Iris pigment epithelial cell (primary cell): Measurements from ENCODE around the gene KLHL26.
A peak's percentile ranks its signal among the peaks of the same experiment; 100 is the strongest.

Experiments
- DNase-seq: peaks from one replicate; pipeline ENCODE4 v3.0.0-alpha.2; 2011; ENCODE audit warnings: low read depth

KLHL26 gene

DNA sequence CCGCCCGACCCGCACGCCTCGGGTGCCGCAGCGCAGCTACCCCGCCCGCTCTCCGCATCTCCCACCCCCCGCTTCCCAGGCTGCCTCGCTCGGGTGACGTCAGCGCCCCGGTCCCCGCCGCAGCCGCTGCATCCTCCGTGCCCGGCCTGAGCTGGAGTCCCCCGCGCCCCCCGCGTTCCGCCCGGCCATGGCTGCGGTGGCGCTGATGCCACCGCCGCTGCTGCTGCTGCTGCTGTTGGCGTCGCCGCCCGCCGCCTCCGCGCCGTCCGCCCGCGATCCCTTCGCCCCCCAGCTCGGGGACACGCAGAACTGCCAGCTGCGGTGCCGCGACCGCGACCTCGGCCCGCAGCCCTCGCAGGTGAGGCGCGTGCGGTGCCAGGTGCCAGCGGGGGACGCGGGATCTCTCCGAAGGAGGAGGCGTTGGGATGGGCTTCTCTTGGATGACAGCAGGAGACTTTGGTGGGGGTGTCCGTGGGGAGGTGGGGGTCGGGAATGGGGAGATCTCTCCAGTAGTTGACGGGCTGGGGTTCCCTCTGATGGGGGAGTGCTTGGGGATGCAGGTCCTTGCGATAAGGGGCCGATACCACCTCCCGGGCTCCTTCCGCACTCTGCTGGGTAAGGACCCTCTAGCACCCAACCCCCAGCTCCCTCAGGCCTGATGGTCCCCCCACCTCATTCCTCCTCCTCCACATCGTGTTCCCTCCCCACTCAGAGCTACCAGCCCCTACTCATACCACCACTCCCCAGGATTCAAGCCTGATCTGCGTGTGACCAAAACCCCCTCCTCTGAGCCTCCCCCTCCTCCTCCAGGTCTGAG is 23.8 kb upstream of the KLHL26 start, which contains the start of gene TMEM59L:
Gene TMEM59L, plus strand, starts transcription at position 99 of the 817 bp plus-strand sequence. Its CDS starts 89 bp downstream, at position 188.
- no peak for DNase-seq

DNA sequence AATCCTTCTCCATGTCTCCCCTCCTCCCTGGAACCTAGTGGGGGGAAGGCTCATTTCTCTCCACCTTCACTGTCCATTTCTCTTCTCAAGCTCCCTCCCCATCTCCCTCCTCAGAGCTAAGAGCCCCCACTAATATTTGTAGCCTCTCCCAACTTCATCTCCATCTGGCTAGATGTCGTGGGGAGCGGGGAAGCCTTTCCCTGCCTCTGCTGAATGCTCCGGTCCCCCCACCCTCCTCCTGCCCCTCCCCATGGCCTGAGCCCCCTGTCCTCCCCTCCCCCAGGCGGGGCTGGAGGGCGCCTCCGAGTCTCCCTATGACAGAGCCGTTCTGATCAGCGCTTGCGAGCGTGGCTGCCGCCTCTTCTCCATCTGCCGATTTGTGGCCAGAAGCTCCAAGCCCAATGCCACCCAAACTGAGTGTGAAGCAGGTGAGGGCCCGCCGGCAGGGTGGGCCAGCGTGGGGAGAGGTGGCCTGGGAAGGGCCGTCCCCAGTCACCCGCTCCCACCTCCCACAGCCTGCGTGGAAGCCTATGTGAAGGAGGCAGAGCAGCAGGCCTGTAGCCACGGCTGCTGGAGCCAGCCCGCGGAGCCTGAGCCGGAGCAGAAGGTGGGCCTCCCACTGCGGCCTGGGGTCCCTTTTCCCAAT is 23.1 kb upstream of the KLHL26 start:
- DNase-seq: no peak

DNA sequence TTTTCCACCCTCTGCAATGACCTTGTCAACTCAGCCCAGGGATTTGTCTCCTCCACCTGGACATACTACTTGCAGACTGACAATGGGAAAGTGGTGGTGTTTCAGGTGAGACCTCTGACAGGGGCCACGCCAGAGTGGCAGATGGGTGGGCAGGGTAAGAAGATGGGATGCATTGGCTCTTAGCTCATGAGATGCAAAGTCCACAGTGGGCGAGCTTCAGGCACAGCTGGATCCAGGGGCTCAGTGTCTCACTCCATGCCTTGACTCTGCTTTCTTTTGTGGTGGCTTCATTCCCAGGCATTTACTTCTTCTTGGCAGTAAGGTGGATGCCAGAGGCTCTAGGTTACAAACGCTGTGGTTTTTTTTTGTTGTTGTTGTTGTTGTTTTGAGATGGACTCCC is 20.8 kb upstream of the KLHL26 start:
- no peak for DNase-seq

DNA sequence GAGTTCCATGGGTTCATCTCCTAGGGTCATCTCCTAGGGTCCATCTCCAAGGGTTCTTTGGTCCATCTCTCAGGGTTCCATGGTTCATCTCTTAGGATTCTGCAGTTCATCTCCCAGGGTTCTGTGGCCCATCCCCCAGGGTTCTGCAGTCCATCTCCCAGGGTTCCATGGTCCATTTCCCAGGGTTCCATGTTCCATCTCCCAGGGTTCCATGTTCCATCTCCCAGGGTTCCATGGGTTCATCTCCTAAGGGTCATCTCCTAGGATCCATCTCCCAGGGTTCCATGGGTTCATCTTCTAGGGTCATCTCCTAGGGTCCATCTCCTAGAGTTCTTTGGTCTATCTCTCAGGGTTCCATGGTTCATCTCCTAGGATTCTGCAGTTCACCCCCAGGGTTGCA is 19.3 kb upstream of the KLHL26 start:
- no peak for DNase-seq

DNA sequence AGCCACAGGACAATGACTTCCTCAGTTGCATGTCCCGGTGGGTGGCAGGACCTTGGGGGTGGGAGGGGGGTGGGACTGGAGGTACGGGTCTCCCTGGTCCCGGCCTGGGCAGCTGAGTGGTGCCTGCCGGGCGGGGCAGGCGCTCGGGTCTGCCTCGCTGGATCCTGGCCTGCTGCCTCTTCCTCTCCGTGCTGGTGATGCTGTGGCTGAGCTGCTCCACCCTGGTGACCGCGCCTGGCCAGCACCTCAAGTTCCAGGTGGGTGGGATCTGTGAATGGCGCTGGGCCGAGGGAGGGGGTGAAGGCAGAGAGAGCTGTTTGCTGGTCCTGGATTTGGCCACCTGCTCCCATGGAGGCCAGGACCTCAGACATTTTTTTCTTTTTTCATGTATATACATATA is 18.6 kb upstream of the KLHL26 start:
- no peak for DNase-seq

DNA sequence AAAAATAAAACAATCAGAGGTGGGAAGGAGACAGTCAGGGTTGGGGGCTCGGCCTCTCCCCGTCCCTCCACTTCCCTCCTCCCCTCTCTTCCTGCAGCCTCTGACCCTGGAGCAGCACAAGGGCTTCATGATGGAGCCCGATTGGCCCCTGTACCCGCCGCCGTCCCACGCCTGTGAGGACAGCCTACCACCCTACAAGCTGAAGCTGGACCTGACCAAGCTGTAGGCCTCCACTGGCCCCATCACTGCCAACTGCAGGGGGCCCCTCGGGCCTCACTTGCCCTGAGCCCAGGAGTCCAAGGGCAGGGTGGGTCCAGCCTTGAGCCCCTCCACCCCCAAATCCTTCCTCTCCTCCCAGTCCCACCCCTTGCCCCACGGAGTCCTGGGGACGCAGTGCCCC is 16.5 kb upstream of the KLHL26 start:
- DNase-seq: no peak

DNA sequence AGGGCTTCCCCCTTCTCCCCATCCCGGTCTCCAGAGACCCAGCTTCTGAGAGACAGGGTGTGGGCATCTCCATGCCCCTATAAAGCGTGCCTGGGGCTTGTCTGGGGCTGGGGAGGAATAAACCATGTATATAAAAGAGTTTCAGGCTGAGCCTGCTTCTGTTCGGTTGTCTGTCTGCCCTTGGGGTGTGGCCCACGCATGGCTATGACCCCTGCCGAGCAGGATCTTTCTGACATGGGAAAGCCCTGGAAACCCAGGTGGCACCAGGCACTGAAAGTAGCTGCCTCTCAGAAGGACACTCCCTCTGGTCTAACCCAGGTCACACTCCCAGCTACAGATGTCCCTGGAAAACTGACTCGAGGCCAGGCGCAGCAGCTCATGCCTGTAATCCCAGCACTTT is 15.9 kb upstream of the KLHL26 start:
- DNase-seq: no peak

DNA sequence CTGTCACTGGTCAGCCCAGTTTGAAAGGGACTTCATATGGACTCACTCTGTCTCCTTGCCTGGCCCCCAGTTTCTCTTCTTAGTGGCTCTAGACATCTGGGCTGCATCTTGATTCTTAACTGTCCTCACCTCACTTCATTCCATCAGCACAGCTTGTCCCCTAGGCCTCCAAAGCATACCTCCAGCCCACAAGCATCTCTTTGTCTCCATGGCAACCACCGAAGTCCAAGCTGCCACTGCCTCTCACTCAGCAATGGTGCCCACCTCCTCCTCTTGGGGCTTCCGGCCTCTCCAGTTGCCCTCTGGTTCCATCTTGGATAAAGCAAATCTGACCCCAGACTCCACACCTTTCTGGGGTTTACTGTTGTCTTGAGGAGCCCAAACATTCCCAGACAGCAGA is 9.9 kb upstream of the KLHL26 start:
- DNase-seq: no peak

DNA sequence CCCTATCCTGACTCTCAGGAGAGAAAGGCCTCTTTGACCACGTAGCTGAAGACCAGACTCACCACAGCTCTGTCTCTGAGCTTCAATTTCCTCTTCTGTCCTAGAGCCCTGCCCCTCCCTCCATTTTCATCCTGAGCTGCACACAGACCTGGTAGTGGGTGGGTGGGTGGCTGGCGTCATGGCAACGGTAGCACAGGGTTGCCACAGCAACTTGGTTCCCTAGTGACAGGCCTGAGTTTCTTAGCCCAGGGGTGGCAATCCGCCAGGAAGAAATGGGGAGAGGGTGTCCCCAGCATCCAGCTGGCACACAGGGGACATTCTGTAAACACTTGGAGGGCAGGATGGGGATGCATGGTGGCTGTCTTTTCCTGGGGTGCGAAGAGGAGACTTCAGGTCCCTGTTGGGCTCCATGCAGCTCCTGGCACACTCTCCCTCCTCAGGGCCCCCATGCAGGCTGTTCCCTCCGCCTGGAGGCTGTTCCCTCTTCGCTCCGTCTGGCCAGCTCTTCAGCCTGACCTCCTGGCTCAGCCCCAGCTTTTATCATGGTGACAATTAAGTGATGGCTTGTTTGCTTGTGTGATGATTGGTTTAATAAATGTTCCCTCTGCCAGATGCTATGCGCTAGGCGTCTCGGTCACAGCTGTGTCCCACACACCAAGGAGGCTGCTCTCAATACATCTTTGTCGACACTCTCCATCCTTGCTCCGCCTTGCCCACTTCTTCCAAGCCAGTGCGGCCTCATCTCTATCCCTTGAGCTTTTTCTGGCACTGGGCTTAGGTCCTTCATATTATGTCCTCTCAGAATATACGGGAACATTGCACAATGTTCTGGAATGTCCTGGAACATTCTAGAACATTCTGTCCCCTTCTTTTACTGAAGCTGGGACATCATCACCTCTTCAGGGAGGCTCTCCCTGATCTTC is 7.4 kb upstream of the KLHL26 start:
- DNase-seq: no peak

DNA sequence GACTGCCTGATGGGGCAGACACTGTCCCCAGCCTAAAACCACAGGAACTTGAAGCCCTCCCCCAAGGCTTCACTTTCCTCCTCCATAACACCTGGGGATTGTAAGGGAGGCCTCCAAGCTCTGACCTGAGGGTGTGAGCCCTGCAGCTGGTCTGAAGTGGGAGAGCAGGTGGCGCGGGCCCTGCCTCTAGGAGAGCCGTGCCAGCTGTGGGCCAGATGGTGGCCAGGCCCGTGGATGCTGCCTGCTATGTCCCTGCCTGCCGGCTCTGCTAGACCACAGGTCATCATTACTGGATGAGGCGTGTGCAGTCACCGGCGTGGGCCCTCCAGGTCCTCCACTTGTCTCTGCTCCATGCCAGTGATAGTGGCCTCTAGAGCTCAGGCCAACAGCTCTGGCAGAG is 3.5 kb upstream of the KLHL26 start:
- no peak for DNase-seq

DNA sequence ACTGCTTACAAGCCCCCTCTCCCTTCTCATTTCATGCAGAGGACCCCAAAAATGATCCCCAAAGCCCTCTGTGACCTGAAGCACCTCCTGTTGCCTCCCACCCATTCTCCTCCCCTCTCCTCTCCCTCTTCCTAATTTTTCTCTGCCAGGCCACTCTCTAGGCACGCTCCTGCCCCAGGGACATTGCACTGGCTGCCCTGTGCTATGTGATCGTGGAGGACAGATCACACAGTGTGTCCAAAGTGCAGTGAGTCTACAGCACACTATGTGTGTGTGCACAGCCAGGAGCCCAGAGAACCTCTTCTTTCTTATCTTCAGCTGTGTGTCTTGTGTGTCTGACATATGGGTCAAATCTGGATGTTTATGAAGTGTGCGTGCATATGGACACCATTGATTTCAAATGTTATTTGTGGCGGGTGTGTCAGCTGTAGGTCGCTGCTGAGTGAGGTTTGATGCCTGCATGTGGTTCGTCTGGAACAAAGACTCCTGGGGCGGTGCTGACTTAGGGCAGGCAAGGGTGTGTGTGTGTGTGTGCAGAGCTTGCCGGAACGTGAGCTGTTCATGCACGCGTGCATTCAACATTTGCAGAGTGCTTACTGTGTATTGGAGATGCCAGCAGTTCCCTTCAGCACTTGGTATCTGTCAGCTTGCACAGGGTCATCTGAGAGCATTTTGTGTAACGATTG is 2.1 kb upstream of the KLHL26 start:
- DNase-seq: no peak

DNA sequence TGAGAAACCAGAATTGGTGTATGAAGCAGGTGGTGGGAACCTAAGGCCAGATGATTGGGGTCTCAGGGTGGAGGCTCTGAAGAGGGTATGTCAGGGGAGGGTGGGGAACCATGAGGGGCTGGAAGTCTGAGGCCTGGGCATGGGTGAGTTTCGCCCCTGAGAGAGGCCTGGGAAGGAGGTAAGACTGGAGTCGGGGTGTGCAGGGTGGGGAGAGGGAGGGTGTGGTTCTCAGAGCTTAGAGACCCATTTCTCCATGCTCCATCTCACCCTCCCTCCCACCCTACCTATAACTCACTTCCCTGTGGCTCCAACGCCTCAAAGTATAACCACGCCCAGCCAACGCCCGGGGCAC is 1.0 kb upstream of the KLHL26 start:
- no peak for DNase-seq

DNA sequence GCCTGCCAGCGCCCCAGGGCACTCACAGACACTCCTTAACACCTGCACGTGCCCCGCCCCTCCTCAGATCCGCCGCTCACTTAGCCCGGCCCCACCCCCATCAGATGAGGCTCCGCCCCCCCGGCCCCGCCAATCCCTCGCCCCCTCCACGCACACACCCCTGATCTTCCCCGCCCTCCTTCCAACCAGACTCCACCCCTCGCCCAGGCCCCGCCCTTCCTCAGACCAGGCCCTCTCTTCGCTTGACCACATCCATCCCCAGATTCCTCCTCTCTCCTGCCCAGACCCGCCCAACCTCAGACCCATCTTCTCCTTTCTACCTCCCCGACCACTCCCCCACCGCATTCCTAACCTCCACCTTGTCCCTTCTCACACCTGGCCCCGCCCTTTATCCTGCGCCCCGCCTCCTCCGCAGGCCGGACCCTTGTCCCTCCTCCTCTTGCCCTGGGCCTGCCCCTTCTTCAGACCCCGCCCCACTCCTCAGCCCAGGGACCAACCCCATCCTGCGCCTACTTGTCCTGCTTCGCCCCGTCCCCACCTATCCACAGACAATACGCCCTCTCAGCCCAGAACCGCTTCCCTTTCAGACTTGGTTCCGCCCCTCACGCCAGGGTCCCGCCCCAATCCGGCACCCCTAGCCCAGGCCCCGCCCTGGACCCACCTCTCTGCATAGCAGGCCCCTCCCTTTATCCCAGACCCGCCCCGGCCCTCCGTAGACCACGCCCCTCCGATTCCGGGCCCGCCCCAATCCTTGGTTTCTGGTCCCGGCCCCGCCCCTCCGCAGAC is 452 bp upstream of the KLHL26 start:
- peak; percentile 98 for DNase-seq

DNA sequence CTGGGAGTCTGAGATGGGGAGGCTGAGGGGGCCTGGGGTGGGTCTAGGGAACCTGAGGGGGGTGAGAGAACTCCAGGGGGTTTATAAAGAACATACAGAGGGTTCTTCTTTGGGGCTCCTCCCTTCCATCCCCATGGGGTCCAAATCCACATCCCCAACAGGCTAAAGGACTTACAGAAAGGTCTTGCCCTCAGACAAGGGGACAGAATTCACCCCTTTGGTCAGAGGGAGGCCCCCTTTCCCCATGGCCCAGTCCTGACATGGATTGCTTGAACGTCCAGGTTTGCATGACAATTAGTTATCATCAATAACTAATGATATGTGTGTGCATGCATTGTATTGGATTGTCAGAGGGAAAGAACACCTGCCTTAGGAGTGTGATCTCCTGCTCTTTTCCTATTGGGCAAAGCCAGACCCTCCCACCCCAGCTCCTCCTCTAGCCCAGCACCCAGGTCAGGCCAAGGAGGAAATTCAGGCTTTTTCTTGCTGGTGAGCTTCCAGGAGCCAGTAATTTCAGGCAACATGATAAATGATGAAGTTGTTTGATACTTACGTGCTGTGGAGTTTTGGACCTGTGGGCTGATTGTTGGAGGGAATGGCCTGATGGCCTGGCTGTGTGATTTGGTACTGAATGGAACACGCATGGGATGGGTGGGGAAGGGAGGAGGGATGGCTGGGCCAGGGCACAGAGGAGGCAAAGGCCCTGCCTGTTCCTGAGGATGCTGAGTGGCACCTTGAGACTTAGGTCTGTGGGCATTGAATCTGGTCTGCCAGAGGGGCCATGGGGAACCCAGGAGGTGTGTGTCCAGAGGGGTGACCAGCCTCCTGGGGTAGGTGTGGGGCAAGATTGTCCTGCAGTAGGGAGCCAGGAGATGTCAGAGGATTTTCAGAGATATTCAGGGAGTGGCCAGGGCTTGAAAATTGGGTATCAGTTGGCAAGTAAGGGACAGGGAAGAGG is 1.1 kb downstream of the KLHL26 start:
- DNase-seq: no peak

DNA sequence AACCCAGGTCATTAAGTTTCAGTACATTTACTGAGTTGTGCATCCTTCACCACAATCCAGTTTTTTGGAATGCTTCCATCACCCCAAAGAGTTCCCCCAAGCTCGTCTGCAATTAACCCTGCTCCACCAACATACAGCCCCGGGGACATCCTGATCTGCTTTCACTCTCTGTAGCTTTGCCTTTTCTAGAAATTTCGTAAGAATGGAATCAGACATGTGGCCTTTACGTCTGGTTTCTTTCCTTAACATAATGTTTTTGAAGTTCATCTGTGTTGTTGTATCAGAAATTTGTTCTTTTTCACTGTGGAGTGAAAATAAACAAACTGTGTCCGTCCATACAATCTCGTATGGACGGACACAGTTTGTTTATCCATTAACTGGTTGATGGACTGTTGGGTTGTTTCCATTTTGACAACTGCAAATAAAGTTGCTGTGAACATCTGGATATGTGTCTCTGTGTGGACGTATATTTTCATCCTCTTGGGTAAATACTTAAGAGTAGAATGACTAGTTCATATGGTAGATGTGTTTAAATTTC is 2.9 kb downstream of the KLHL26 start:
- DNase-seq: peak; percentile 52

DNA sequence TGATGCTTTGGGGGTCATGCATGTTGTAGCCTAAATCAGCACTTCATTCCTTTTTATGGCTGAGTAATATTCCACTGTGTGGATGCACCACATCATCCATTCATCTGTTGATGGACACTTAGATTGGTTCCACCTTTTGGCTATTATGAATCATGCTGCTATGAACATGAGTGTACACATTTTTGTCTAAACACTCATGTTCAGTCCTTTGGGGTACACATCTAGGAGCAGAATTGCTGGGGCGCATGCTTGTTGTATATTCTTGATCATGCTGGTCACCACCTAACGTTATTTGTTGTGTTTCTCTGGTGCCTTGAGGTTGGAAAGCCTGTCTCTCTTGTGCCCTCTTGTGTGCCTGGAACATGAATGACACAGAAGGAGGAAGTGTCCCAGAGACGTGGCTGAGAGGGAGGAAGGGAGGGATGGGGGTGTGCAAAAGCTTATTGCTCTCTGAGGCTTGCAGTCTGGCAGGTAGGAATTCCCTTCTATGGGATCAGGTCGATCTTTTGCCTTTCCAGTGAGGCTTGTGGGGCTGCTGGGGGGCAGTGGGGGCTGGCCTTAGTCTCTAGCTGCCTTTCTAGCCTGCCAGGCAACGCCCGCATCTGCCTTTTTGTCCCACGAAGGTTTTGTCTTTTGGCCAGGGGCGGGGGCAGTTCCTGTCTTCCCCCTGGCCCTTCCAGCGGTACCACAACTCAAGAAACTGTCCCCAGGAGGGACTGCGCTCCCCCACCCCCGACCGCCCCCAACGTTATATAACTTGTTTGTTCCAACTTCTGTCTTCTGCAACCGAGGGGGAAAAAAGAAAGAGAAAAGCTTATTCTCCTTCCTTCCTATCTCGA is 7.6 kb downstream of the KLHL26 start:
- no peak for DNase-seq

DNA sequence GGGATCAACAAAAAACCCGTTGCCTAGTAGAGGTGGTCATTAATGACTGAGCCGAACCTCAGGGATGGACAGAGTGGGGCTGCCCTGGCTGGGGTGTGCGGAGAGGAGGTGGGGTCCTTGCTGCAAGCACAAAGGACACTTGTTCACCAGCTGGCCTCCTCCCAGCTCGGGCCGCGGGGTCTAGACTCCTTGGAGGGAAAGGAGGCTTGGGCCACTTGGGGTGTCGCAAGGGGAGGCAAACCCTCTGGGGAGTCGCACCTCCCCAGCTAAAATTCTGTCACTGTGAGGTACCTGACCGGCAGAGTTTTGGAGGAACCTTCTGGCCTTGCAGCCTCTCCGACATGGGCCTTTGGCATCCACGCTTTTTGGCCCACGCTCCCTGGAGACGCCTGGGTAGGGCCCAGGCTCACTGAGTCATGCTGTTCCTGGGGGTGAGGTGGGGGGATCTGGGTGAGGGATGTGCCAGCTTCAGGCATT is 8.2 kb downstream of the KLHL26 start:
- no peak for DNase-seq

DNA sequence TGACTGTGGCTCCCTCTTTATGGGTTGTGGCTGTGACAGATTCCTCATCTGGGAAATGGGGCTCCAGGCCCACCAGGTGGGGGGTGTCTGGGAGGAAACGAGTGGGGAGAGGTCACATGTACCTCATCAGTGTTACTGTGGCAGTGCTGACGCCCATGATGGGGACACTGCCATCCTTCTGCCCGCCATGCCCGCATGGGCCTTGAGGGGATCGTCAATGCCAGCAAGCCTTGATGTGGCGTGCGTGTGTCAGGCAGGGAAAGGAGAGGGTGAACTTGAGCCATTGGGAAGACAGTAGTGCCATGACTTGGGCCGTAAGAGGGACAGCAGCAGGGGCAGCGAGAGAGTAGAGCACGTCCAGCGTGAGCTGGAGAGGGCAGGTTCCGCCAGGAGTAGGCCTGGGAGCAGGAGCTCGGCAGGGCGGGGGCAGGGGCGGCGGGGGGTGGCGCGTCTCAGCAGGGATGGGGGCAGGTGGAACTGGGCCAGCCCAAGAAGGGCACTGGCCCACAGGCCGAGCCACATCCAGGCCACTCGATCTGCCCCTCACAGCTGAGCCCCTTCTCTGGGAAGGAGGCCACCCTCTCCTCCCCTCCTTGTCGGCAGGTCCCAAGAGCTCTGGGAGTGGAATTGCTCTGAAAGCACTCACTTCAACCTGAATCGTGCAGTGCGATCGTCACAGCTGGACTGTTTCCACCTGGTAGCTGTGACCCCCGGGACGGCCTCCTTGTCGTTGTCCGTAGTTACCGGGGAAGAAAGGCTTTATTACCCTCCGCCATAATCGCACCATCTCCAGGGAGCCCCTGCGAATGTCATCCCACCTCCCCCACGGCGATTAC is 9.9 kb downstream of the KLHL26 start:
- no peak for DNase-seq
